Measurements from ENCODE around the gene CCDC92B. TPM values are rescaled to one million over a fixed set of nuclear protein-coding genes. Genes with fewer than 3 reads are reported as not detected.

The CCDC92B gene
- total RNA-seq, 1 donor from 2014 or later, result 0.10 TPM

DNA sequence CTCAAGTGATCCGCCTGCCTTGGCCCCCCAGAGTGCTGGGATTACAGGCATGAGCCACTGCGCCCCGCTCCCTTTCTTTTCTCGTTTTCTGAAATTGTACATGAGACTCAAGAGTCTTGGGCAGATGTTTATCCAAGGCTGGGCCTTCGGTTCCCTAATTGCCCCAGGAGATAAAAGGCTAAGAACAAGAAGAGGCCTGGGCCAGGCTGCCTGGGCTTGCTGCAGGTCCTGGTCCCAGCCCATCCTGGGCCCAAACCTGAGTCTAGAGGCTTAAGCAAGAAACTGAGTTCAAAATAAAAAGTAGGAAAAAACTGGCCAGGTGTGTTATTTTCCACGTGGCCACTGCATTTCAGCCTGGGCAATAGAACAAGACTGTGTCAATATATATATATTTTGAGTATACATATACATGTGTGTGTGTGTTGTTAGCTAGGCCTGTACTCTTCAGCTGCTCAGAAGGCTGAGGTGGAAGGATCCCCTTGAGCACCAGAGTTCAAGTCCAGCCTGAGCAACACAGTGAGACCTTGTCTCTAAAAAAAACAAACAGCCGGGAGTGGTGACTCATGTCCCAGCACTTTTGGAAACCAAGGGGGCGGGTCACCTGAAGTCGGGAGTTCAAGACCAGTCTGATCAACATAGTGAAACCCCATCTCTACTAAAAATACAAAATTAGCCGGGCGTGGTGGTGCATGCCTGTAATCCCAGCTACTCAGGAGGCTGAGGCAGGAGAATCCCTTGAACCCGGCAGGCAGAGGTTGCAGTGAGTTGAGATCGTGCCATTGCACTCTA lies 31.1 kb downstream of the CCDC92B start:
- no peak for DNase-seq

DNA sequence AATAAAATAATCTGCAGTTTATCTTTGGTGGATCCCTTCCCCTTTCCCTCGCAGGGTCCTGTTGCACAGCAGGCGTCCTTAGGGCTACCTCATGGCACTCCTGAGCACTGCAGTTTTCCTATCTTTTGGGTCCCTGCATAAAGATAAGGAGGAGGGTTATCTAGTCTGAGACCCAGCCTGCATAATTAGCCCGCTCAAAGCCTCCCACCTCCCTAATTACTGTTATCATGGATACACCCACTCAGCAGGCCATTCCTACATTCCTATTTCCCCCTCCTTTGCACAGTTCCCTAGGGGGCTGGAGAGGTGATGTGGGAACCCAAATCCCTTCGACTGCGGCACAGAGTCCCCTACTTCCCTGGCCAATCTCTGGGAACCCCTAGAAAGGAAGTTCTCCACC lies 32.8 kb downstream of the CCDC92B start:
- DNase-seq, result no peak

DNA sequence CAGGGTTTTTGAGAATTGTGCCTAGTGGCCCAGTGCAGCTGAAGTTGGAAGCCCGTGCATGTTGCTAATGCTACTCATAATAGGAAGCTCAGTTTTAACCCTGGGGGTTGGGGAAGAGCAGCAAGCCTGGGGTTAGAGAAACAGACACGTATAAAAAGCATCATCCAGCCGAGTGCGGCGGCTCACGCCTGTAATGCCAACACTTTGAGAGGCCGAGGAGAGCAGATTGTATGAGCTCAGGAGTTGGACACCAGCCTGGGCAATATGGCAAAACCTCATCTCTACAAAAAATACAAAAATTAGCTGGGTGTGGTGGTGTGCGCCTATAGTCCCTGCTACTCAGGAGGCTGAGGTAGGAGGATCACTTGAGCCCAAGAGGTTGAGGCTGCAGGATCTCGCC lies 35.6 kb downstream of the CCDC92B start:
- DNase-seq, result no peak

DNA sequence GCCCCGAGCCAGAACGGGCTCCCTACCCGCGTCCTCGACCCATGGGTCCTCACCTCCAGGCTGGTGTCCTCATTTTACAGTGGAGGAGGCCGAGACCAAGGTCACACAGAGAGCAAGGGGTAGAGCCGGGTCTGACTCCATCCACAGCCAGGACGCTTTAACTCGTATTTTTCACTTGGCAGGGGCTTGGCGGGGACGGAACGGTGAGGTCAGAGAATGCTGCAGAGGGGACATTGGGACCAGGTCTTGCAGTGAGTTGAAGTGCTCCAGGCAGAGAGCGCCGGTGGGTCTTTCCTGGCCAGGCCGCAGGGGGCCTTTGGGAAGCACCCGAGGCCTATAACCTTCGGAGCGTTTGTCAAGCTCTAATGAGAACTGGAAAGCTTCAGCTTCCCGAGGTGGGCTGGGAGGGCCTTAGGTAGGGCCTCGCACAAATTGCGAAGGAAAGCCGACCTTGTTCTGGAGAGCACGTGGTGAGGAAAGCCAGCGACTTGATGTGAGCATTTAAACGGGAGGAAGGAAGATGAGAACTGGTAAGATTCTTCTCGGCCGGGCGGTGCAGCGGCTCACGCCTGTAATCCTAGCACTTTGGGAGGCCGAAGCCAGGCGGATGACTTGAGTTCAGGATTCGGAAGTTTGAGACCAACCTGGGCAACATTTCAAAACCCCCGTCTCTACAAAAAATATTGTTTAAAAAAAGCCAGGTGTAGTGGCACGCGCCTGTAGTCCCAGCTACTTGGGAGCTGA lies 37.0 kb downstream of the CCDC92B start:
- no peak for DNase-seq

DNA sequence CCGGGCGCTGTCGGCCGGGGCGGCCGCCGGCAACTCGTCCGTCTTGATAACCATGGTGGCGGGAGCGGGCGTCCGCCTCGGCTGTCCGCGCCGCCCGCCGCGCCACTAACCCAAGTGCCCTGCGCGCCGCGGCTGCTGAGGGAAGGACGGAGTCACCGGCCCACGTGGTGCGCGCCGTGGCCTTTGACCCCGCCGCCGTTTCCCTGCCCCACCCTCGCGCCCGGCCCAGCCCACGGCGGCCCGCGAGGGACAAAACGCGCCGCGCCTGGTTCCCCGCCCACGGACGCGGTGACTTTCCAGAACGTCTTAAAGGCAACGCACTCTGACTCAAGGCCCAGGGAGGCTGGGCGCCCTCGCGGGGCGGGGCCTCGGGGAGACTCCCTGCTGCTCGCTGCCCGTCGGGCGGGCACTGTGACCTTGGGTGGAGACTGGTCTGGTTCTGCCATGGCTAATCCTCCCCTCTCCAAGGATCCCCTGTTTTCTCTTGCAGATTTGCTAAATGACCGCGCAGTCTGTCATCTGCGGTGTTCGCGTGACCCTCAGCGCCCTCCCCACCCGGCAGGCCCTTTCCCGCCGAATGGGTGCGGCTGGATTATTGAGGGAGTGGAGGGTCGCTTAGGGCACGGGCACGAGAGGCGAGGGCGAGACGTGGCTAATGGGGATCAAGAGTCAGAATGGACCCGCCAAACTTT lies 37.7 kb downstream of the CCDC92B start, which contains the start of gene CLUH:
CLUH (minus strand) TSS at position 157 of the 692 bp plus-strand sequence; CDS start at position 54, 103 bp downstream.
- DNase-seq, result peak; percentile 95

DNA sequence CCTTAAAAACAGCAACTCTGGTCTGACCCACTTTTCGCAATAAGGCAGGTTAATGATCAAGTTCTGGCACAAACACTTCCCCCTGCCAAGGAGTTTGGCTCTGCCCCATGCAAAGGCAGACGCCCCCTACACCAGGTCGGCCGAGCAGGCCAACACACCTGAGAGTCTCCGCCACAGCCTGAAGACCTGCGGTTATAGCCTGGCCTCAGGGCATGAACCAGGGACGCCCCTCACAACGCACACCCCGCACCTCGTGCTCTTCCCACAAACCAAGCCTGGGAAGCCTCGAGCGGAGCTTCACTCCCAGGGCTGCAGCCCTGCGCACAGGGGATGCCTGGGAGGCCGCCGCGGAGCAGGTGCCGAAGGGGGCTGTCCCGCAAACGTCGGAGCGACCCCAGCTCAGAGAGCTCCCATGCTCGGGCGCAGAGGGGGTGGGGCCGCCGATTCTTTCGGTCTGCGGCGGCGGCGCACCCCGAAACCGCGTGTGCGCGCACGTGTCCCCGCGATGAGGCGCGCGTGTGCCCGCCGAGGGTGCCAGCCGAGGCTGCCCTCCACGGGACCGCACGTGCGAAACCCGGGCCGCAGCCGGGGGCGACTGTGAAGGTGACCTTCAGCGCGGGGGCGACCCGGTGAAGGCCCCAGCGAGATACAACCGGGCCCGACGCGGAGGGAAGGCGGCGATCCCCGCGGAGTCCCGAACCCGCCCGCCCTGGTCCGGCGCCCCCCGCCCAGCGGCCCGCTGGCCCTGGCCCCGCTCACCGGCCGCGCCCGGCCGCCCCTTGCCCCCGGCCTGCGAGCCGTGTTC lies 38.4 kb downstream of the CCDC92B start:
- no peak for DNase-seq

DNA sequence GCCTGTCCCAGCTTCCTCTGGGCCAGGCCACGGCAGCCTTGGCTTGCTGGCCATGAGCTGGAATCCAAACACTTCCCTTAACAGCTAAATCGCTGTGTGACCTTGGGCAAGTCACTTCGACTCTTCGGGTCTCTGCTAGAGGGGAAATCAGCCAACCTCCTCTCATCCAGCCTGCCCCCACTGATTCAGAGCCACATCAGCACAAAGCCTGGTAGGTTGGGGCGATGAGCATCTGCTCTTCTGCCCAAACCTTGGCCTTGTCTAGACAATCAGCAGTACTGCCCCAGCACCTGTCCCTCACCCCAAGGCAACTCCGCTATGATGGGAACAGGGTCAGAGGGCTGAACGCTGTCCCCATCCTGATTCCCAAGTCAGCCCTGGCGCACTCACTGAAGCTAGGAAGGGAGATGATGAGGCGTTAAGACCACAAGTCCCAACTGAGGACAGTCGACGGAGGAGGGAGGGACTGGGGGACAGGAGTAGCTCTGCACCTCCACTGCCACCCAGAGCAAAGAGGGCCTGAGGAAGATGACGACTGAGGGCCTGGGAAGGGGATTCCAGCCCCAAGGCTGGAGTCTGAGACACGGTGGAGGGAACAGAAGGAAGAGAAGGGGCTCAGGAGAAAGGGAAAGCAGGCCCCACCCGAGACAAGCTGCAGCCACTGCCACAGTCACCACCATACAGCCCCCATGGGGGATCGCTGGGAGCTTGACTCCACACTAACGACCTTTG lies 39.2 kb downstream of the CCDC92B start:
- DNase-seq, result no peak

DNA sequence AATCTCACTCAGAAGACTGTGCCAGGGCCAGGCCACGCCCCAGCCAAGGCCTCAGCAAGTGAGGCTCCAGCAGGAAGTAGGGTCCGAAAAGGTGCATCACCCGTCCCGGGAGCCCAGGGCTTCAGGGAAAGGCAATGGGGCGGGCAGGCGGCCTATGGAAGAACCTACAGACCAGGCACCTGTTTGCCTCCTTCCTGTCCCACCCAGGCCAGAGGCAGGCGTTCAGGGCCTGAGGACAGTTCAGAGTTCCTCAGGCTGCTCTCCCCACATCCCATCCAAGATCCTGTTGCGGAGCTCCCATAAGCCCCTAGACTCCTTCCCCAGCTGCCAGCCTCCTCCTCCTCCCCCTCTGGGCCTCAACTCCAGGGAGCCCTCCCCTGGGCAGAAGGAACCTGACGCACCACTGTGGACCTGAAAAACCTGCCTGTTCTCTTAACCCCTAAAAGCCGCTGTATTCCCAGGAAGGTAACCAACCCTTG lies 40.2 kb downstream of the CCDC92B start:
- no peak for DNase-seq

DNA sequence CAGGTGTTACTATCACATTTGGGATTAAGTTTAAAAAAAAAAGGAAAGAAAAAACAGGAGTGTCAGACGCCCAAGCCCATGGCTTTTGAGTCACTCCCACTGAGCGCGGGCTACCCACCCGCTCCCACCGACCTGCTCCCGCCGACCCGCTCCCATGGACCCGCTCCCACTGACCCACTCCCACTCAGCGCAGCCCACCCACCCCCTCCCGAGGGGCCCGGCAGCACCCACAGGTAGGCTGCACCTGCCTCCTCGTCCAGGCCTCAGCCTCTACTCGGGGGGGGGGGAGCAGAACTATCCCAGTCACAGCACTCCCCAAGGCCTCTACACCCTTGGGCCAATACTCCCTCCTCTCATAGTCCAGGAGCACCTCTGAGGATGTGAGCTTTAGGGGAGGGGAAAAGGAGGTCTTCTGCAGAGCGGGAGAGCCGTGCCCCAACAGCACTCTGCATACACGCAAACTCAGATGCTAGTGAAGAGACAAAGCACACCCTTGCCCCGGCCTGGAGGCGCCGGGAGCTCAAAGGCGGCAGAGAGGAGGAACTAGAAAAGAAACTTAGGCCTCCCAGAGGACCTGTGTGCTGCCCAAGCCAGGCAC lies 40.8 kb downstream of the CCDC92B start:
- DNase-seq, result no peak

DNA sequence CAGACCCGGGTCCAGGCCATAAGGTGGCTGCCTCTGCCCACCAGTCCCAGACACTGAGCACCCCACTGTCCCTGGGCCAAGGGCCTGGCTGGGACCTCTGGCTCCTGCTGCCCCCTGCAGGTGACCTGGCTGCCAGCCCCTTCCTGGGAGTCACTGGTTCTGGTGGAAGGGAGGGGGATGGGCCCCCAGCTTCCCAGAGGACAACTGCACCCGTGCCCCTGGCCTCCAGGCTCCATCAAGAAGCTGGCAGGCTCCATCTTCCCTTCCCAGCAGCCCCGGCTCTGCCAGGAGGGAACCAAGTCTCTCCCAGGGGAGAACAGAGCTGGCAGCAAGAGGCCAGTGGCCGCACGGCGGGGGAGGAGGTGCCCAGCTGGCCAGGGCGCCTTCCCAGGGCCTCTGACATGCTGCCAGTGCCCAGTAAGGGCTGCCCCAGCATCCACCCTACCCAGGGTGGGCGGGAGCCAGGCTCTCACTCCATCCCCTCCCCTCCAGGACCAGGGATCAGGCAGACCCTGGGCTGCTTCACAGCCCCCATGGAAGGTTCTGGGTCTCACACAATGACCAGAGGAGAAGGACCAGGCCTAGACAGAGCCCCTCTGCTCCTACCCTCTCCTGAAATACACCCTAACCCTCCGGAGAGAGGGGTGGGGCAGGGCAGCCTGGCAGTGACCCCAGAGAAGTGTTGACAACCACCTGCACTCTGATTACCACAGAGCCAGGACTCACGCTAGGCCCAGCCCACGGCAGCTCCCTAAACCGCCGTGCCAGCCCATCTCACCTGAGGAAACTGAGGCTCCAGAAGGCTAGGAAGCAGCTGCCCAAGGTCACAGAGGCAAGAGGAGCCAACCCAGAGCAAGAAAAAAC lies 41.5 kb downstream of the CCDC92B start:
- no peak for DNase-seq

DNA sequence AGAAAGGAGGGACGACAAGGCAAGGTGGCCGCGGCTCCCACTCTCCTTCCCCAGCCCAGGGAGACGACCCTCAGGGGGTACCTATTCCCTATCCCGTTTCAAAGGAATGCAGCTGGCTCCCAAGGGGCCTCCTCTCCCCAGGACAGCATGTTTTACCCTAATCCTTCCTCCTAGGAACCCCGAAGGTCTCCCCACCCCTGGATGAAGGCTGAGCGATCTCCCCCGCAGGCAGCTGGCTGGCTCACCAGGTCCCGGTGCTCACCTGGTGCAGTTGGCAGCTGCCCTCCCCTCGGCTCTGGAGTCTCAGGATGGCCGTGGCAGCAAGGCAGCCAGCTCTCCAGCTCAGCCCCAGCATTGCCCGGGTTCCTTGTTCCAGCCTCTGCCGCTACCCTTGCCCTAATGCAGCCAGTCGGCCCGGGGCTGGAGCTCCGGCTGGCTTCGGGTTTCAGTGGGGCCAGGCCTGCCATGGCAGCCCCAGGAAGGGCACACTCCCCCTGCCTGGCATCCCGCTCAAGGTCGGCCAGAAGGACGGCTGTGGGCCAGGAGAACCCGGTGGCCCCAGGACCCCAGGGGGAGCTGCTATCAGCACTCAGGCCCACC lies 42.4 kb downstream of the CCDC92B start:
- DNase-seq, result no peak

DNA sequence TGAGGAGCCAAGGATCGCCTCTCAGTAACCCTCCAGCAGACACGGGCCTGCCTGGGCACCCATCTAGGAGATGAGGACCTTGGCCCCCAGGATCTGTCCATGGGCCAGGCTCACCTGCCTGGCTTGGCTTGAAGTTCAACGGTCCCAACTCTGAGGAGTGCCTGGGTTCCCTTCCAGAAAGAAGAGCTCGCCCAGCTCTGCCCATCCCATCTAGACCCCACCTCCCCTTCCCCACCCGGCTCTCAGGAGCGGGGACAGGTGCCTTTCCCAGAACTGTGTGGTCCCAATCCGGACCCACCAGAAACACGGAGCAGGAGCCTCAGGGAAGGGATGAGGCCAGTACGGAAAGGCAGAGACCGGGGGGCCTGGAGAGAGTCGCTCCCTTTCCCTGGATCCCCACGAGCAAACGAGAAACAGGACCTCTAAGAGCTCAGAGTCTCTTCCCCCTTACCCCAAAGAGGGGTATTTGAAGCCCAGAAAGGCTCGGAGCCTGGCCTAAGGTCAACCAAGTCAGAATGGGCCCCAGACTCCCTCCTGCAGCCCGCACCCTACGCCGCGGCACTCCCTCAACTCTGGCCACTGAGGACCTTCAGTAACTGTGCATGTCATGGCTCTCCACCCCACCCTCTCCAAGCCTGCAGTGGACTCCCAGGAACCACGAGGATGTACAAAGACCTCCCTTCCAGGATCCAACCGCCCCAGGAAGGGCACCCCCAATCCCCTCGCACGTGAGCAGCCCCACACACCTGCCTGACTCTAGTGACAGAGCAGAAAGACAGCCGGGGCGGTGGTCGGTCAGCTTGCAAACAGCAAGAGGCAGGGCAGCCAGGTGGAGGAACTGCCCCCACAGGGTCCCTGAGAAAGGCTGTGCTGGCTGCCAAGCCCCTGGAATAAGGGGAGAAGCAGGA lies 43.3 kb downstream of the CCDC92B start:
- DNase-seq, result no peak

DNA sequence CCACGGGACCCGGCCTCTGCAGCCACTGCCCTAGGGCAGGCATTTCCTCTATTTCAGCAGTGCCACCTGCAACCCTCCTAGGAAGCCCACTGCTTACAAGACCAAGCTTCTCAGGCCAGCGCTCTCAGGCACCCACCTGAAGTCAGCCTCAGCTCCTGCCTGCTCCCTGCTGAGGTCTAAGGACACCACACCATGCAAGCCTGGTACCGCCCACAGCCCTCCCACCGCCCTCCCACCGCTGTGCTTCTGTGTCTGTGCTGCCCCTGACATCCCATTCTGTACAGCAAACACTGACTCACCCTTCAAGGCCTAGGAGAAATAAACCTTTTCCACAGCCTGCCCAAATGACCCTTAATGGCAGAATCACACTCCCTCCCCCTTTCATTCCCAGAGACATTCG lies 44.2 kb downstream of the CCDC92B start:
- DNase-seq, result no peak

DNA sequence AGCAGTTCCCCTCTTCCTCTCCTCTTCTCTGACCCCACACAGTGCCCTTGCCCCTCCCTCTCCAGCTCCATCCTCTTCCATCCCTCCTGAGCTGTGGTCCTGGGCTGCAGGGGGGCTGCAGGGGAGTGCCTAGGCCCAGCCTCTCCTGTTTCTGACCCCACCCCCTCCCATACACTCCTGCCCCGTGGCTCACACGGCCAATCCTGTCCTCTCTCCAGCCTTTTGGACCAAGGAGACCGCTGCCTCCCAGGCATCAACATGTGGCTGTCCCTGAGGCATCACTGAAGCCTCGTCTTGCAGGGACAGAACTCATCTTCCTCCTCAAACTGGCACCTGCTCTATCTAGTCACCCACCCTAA lies 44.6 kb downstream of the CCDC92B start:
- no peak for DNase-seq

DNA sequence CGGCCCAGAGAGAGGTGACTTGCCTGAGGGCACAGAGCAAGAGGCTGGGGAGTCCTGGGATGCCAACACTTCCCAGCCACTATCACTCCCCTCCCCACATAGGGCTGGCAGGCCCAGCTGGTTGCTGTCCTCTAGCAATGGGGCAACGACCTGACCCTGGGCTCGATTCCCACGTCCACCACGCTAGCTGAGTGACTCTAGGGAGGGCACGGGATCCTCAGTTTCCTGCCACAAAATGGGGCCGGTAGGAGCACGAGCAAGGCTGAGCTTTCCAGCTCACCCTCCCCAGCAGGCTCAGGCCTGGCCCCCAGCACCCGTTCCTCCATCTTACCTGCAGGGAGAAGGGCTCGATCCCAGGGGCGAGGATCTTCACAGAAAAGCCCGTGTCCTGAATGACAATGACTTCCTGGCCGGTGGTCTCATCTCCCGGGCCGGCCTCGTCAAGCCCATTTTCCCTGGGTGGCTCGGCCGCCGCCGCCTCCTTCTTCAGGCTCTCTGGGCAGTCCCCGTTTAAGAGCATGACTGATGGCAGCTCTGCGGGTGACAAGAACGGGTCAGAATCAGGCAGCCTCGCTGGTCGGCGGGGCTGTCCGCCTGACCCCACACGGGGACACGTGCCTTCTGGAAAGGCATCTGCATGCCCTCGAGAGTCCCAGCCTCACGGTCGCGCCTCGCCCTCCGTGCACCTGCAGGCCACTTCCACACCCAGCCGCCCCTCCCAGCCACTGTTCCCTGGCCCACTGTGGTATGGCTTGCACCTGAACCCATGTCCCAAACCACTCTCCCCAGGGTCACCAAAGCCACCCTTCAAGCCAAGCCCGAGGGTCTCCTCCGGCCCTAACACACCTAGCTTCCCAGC lies 45.2 kb downstream of the CCDC92B start:
- no peak for DNase-seq

DNA sequence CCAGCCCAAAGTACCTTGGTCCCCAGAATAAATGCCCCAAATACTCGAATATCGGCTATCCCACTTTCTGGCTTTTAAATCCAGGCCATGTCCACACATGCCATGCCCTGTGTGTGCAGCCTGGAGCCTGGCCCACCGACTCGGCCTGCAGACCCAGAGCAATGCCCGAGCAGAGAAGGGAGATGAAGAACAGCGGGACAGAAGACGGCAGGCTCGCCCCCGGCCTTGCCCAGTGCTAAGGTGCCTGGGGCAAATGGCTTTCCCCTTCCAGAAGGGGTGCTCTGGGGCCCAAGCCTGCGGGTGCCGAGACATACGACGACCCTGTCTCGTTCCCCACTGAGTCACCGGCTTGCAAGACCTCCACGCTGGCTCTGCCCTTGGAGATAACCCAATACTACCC lies 45.8 kb downstream of the CCDC92B start:
- no peak for DNase-seq

DNA sequence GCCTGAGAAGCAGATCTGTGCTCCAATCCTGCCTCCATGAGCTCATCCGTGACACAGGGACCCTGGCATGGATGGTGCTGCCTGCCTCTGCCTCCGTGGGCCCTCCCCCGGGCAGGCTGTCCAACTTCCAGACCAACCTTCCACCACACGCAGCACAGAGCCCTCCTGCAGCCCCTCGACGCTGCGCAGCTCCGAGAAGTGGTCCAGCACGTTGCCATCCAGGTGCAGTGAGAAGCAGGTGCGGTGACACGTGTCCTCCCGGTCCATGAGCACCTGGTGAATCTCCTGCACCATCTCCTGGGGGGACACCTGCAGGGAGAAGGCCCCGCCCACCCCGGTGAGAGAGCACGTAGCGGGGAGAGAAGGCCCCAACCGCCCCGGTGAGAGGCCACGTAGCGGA lies 46.3 kb downstream of the CCDC92B start:
- DNase-seq, result no peak

All from skin of body (tissue), 2 donors.